CD4-positive, alpha-beta T cell (primary cell): ENCODE results near the gene ELP4. TPM values are rescaled to one million over a fixed set of nuclear protein-coding genes. Genes with fewer than 3 reads are reported as not detected.

Experiments
- ATAC-seq: fragments of 200-7000 bp; cut with Tn5 transposase; one replicate; pipeline ENCODE4 v1.10.0; 2022; ENCODE audit warnings: mild to moderate bottlenecking; ENCODE audit not compliant: poor library complexity
- CTCF ChIA-PET: fragments of 350-600 bp; sonication (Branson Sonifier 250); formaldehyde crosslinking; loops from one replicate; lab custom pipeline; 2021; ENCODE audit warnings: antibody characterized with exemption, inconsistent platforms; lab: Charles Lee
- POLR2A ChIA-PET: fragments of 350-600 bp; sonication (Branson Sonifier 250); formaldehyde crosslinking; loops from one replicate; lab custom pipeline; 2021; ENCODE audit warnings: antibody characterized with exemption, inconsistent platforms; lab: Charles Lee
- DNase-seq, 14 experiments: peaks; one replicate each; pipeline ENCODE4 v3.0.0-alpha.2; 2013 to 2020; ENCODE audit warnings: mixed read lengths in 2 of 14
- H3K27ac ChIP-seq, 2 donors: one replicate each; pipeline versions ENCODE4 v1.5.1 to v1.7.0; 2013; ENCODE audit warnings: low read length in 2 of 2, low read depth in 1 of 2, mild to moderate bottlenecking in 1 of 2
- H3K27me3 ChIP-seq, 2 experiments: 1 replicate in 1 of 2; 2 replicates in 1 of 2; pipeline versions ENCODE4 v1.6.1 to v1.7.0; 2013; ENCODE audit warnings: low read length in 2 of 2, control low read depth in 1 of 2, mild to moderate bottlenecking in 1 of 2, moderate library complexity in 1 of 2; ENCODE audit not compliant: insufficient read depth in 2 of 2, control insufficient read depth in 1 of 2
- H3K36me3 ChIP-seq: one replicate; pipeline ENCODE4 v1.6.1; 2013; ENCODE audit warnings: low read length, control low read depth; ENCODE audit not compliant: insufficient read depth
- H3K4me1 ChIP-seq: one replicate; pipeline ENCODE4 v1.6.1; 2013; ENCODE audit warnings: low read length, control low read depth; ENCODE audit not compliant: insufficient read depth
- H3K4me3 ChIP-seq: one replicate; pipeline ENCODE4 v1.5.1; 2013; ENCODE audit warnings: mild to moderate bottlenecking, low read length, moderate library complexity
- H3K9me3 ChIP-seq, 2 experiments: 1 replicate in 1 of 2; 2 replicates in 1 of 2; pipeline versions ENCODE4 v1.6.1 to v1.7.0; 2013; ENCODE audit warnings: low read length in 2 of 2, mild to moderate bottlenecking in 2 of 2, control low read depth in 1 of 2, moderate library complexity in 1 of 2; ENCODE audit not compliant: control insufficient read depth in 1 of 2, insufficient read depth in 1 of 2
- H3K27ac Mint-ChIP-seq: one replicate; pipeline ENCODE4 v1.8.0; 2020; ENCODE audit warnings: mixed read lengths
- H3K27me3 Mint-ChIP-seq: one replicate; pipeline ENCODE4 v1.8.0; 2021; ENCODE audit warnings: mixed read lengths
- H3K36me3 Mint-ChIP-seq: one replicate; pipeline ENCODE4 v1.8.0; 2021; ENCODE audit warnings: low read depth, mixed read lengths
- H3K4me1 Mint-ChIP-seq: one replicate; pipeline ENCODE4 v1.8.0; 2021; ENCODE audit warnings: low read depth, mixed read lengths
- H3K4me3 Mint-ChIP-seq: one replicate; pipeline ENCODE4 v1.8.0; 2020; ENCODE audit warnings: mild to moderate bottlenecking, mixed read lengths
- H3K9me3 Mint-ChIP-seq: one replicate; pipeline ENCODE4 v1.8.0; 2020; ENCODE audit warnings: mixed read lengths
- CTCF ChIP-seq: fragments of 200-600 bp; IDR thresholded peaks from one replicate; pipeline ENCODE4 v1.8.0; 2022; ENCODE audit warnings: antibody characterized with exemption, mild to moderate bottlenecking
- intact Hi-C, 2 experiments: fragments of 100-400 bp; cut with DNase I in 1 of 2; cut with micrococcal nuclease in 1 of 2; formaldehyde crosslinking; loops; one replicate each; pipeline versions ENCODE4 v1.15.1 to v1.9.0; 2023 to 2025; cut with DNase I, micrococcal nuclease
- total RNA-seq, 174 experiments: library from RNA in 2 of 174; stranded (reverse) in 2 of 174; gene quantifications; one replicate each; pipeline ENCODE4 v1.2.3 and lab custom pipeline; 2021 to 2026

Gene ELP4
- total RNA-seq, 2 experiments from 2014 or later, result 9.5 to 10.3 TPM

GRCh38 chr11:31804312-31805036, 294.9 kb downstream of the ELP4 start:
- H3K27ac ChIP-seq, result no peak overlapping the region
- Mint-ChIP-seq H3K4me3 (peak overlapping the region; percentile 81), H3K27ac (no peak overlapping the region), H3K36me3 (peaks cover 4% of the 10 kb centered on the region), H3K27me3 (peaks cover 96% of the 10 kb centered on the region), H3K4me1 (peaks cover 62% of the 10 kb centered on the region), H3K9me3 (peaks cover 4% of the 10 kb centered on the region)
- peaks cover 51% of the 10 kb centered on the region for H3K4me1 ChIP-seq
- peak overlapping the region; percentile 18 for H3K4me3 ChIP-seq
- CTCF ChIA-PET, result no interaction called here
- ATAC-seq (no peak), DNase-seq (no peak)
- intact Hi-C loops, result no loop called here
- POLR2A ChIA-PET, result no interaction called here
- peaks cover 88 to 99% of the 10 kb centered on the region in 2 experiments for H3K27me3 ChIP-seq
- TF ChIP-seq CTCF, result no peak
- peaks cover 23 to 59% of the 10 kb centered on the region in 2 experiments for H3K9me3 ChIP-seq
- no peaks in the 10 kb centered on the region for H3K36me3 ChIP-seq

GRCh38 chr11:31805037-31805628, 295.6 kb downstream of the ELP4 start:
- no peaks in the 10 kb centered on the region for H3K36me3 ChIP-seq
- no peak for TF ChIP-seq CTCF
- peaks cover 52% of the 10 kb centered on the region for H3K4me1 ChIP-seq
- intact Hi-C loops, result no loop called here
- peaks cover 88 to 99% of the 10 kb centered on the region in 2 experiments for H3K27me3 ChIP-seq
- peaks cover 4% of the 10 kb centered on the region for H3K9me3 Mint-ChIP-seq
- peaks cover 62% of the 10 kb centered on the region for H3K4me1 Mint-ChIP-seq
- CTCF ChIA-PET, result no interaction called here
- peaks cover 23 to 56% of the 10 kb centered on the region in 2 experiments for H3K9me3 ChIP-seq
- H3K4me3 Mint-ChIP-seq, result peak overlapping the region; percentile 81
- ATAC-seq (no peak), DNase-seq (no peak)
- peaks cover 4% of the 10 kb centered on the region for H3K36me3 Mint-ChIP-seq
- POLR2A ChIA-PET, result no interaction called here
- no peak overlapping the region for H3K27ac Mint-ChIP-seq
- H3K27ac ChIP-seq, result no peak overlapping the region
- H3K27me3 Mint-ChIP-seq, result peaks cover 93% of the 10 kb centered on the region
- H3K4me3 ChIP-seq, result no peak overlapping the region

GRCh38 chr11:31805629-31806185, 296.1 kb downstream of the ELP4 start:
- DNase-seq, result no peak
- ChIA-PET CTCF (no interaction called here), POLR2A (no interaction called here)
- H3K4me1 ChIP-seq, result peaks cover 52% of the 10 kb centered on the region
- peaks cover 19 to 50% of the 10 kb centered on the region in 2 experiments for H3K9me3 ChIP-seq
- no peak overlapping the region for H3K4me3 ChIP-seq
- TF ChIP-seq CTCF, result no peak
- Mint-ChIP-seq H3K36me3 (peaks cover 4% of the 10 kb centered on the region), H3K27me3 (peaks cover 90% of the 10 kb centered on the region), H3K9me3 (peaks cover 3% of the 10 kb centered on the region), H3K27ac (no peak overlapping the region), H3K4me1 (peaks cover 58% of the 10 kb centered on the region), H3K4me3 (no peak overlapping the region)
- no peaks in the 10 kb centered on the region for H3K36me3 ChIP-seq
- H3K27ac ChIP-seq, result no peak overlapping the region
- intact Hi-C loops, result no loop called here
- no peak for ATAC-seq
- H3K27me3 ChIP-seq, result peaks cover 84 to 99% of the 10 kb centered on the region in 2 experiments
